ENCODE data around the gene MRPS15.

The MRPS15 gene

DNA sequence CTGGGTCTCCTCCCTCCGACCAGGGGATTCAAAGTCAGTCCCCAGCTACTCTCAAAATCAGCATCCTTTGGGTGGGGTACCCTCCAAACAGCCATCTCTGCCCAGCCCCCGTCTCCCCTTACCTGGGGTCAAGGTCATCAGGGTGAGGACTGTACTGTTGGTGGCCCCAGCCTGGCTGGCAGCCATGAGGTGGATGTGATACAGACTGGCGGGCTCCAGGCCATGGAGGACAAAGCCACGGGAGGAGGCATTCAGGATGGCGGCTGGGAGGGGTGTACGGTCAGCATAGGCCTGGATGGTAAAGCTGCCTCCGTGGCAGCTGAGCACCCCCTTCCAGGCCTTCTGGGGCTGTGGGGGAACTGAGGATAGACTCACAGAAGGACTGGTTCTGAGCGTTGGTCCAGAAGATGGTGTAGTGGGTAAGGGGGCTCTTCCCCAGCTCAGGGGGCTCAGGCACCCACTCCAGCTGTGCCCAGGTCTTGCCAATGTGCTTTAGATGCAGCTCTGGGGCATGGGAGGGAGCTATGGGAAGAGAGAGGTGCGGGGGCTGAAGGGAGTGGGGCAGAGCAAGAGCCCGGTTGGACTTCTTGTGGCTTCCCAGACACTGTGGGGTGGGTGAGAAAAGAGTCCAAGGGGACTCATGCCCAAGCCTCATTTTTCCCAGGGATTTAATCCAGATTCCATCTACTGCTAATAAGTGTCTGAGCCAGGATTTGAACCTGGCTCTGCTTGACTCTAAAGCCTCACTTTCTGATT lies 3.7 kb upstream of the MRPS15 start:
- H3K27ac ChIP-seq (ENCODE audit: low read length), result no peak overlapping the region
- H3K36me3 ChIP-seq (ENCODE audit: control insufficient read depth in 1 of 2, insufficient read depth in 2 of 2, low read length in 2 of 2), result no peaks in the 10 kb centered on the region
- no peak overlapping the region for H3K4me3 ChIP-seq (ENCODE audit: low read depth in 1 of 2, low read length in 2 of 2)
- H3K9me3 ChIP-seq (ENCODE audit: control insufficient read depth in 1 of 2, low read length in 2 of 2), result no peaks in the 10 kb centered on the region
- no peaks in the 10 kb centered on the region for H3K27me3 ChIP-seq (ENCODE audit: low read depth, low read length)
- peaks cover 7 to 11% of the 10 kb centered on the region in 2 donors for H3K4me1 ChIP-seq (ENCODE audit: control insufficient read depth in 1 of 2, insufficient read depth in 2 of 2, low read length in 2 of 2)

DNA sequence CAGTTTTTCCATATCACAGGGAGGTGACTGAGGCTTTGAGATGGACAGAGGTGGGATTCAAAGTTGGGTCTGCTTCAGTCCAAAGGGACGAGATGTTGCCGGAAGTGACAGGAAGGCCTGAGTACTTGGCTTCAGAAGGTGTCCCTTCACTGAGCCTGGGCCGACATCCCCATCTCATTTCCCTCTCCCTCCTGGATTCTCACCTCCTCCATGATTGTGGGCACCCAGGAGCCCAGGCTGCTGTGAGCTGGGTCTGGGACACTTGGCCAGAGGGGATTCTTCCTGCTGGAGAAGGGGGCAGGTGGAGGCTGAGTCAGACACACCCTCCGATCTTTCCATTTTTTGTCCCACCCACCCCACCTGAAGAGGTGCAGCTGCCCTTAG lies 2.8 kb upstream of the MRPS15 start:
- no peak overlapping the region for H3K4me3 ChIP-seq (ENCODE audit: low read depth in 1 of 2, low read length in 2 of 2)
- H3K9me3 ChIP-seq (ENCODE audit: control insufficient read depth in 1 of 2, low read length in 2 of 2), result no peaks in the 10 kb centered on the region
- H3K4me1 ChIP-seq (ENCODE audit: control insufficient read depth in 1 of 2, insufficient read depth in 2 of 2, low read length in 2 of 2), result peaks cover 7 to 18% of the 10 kb centered on the region in 2 donors
- H3K27ac ChIP-seq (ENCODE audit: low read length), result no peak overlapping the region
- no peaks in the 10 kb centered on the region for H3K27me3 ChIP-seq (ENCODE audit: low read depth, low read length)
- peaks cover 2 to 4% of the 10 kb centered on the region in 2 donors for H3K36me3 ChIP-seq (ENCODE audit: control insufficient read depth in 1 of 2, insufficient read depth in 2 of 2, low read length in 2 of 2)

DNA sequence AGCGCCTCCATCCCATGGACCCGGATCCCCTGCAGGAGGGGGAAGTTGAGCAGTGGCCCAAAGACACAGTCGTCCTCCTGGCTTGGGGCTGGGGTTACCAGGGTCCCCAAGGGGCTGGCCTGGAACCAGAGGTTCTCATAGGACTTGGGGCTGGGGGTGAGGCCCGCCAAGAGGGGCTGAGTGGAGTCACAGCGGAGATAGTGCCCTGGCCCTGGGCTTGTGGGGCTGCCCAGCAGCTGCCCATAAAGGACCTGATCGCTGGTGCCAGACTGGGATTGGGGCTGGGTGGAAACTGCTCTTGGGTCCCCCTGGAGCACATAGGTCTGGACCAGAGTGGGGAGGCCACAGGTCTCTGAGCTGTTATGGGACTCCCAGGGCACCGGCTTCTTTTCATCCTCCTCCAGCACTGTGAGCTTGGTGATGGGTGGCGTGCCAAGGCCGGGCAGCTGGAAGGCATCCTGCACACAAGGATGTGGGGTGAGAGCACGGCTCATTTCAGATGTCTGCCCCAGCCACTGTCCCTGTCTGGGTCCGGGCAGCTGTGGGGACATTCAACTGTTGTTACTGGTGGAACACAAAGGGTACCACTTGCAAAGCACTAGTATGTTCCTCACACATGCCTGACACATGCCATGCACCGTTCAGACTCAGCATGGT lies 2.3 kb upstream of the MRPS15 start:
- peaks cover 7 to 8% of the 10 kb centered on the region in 2 donors for H3K36me3 ChIP-seq (ENCODE audit: control insufficient read depth in 1 of 2, insufficient read depth in 2 of 2, low read length in 2 of 2)

DNA sequence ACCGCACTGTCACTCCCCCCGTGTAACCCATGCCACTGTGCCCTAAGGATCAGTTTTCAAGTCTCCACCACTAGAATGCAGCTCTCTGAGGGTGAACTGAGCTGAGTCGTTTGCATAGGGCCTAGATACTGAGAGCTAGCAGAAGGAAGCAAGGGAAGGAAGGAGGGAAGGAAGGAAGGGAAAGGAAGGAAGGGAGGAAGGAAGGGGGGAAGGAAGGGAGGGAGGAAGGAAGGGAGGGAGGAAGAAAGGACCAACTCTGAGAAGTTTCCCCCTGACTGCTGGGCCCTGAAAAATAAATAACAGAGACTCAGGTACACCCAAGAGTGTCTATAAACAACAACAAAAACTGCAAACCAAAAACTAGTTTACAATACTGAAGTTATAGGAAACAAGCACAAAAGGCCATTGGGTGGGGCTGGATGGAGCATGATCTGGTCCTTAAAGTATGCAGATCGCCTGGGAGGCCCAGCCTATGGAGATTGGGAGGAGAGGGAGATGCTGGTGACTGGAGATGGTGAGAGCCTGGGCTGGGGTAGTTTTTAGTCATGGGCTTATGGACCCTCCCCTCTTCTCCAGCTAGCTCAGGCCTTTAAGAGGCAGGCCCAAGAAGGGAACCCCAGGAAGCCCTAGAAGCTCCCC lies 1.7 kb upstream of the MRPS15 start:
- Histone ChIP-seq H3K27me3 (ENCODE audit: low read depth, low read length) (no peaks in the 10 kb centered on the region), H3K4me3 (ENCODE audit: low read depth in 1 of 2, low read length in 2 of 2) (no peak overlapping the region), H3K4me1 (ENCODE audit: control insufficient read depth in 1 of 2, insufficient read depth in 2 of 2, low read length in 2 of 2) (peaks cover 7 to 23% of the 10 kb centered on the region in 2 donors), H3K27ac (ENCODE audit: low read length) (no peak overlapping the region), H3K36me3 (ENCODE audit: control insufficient read depth in 1 of 2, insufficient read depth in 2 of 2, low read length in 2 of 2) (peaks cover 13 to 14% of the 10 kb centered on the region in 2 donors), H3K9me3 (ENCODE audit: control insufficient read depth in 1 of 2, low read length in 2 of 2) (no peaks in the 10 kb centered on the region)

More for the DNA sequence above, 2.3 kb upstream of the MRPS15 start:
- Histone ChIP-seq H3K9me3 (ENCODE audit: control insufficient read depth in 1 of 2, low read length in 2 of 2) (no peaks in the 10 kb centered on the region), H3K27ac (ENCODE audit: low read length) (no peak overlapping the region), H3K4me1 (ENCODE audit: control insufficient read depth in 1 of 2, insufficient read depth in 2 of 2, low read length in 2 of 2) (peaks cover 7 to 23% of the 10 kb centered on the region in 2 donors), H3K27me3 (ENCODE audit: low read depth, low read length) (no peaks in the 10 kb centered on the region), H3K4me3 (ENCODE audit: low read depth in 1 of 2, low read length in 2 of 2) (no peak overlapping the region)

DNA sequence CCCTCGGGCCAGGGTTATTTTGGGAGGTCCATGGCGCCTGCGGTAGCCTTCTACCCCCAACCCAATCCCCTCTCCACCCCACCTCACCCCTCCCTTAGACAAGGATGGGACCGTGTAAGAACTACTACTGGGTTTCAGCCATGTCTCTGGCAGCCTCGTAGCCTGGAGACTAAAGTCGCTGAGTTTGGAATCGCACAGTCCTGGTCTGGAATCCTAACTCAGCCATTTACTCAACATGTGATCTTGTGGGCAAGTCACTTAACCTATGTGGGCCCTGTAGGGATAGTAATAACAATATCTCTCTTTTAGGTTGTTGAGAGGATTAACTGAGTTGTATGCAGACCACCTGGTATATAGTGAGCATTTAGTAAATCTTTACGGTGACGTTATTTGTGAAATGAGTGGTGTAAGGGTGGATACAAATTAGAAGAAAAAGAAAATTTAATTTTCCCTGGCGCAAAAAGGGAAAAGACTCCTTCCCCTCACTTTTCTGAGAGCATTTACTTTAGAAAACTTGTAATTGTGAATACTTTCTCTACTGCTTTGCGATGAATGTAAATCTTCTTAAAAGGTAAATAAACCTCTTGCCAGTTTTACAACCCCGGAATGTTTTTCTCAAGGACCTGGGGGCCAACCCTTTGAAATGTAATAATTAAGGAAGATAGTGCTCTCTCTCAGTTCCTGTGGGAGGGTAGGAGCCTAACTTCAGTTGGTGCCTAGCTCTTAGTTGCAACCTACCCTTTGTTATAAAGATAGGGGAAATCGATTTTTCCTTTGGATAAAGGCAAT lies 615 bp upstream of the MRPS15 start:
- Histone ChIP-seq H3K27ac (ENCODE audit: low read length) (peak overlapping the region; percentile 94), H3K36me3 (ENCODE audit: control insufficient read depth in 1 of 2, insufficient read depth in 2 of 2, low read length in 2 of 2) (peaks cover 20 to 25% of the 10 kb centered on the region in 2 donors), H3K9me3 (ENCODE audit: control insufficient read depth in 1 of 2, low read length in 2 of 2) (no peaks in the 10 kb centered on the region), H3K4me3 (ENCODE audit: low read depth in 1 of 2, low read length in 2 of 2) (peak overlapping the region; percentile 98 to 99), H3K27me3 (ENCODE audit: low read depth, low read length) (no peaks in the 10 kb centered on the region), H3K4me1 (ENCODE audit: control insufficient read depth in 1 of 2, insufficient read depth in 2 of 2, low read length in 2 of 2) (peaks cover 7 to 23% of the 10 kb centered on the region in 2 donors)

DNA sequence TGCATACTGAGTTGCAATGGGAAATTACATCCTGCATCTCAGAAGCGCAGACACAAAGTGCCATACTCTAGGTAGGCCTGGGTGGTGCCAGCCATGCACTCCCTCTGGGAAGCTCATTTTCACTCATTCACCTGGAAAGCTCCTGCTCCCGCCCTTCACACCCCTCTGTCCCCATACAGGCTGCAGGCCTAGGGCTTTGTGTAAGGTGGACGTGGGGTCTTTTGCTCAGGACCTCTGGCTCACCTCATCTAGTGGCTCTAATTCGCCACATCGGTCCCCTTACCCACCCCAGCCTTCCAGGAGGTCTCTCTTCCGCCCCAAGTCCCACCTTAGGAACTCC lies 751 bp downstream of the MRPS15 start:
- Histone ChIP-seq H3K27ac (ENCODE audit: low read length) (peak overlapping the region; percentile 94), H3K4me3 (ENCODE audit: low read depth in 1 of 2, low read length in 2 of 2) (peak overlapping the region; percentile 98 to 99), H3K27me3 (ENCODE audit: low read depth, low read length) (no peaks in the 10 kb centered on the region), H3K4me1 (ENCODE audit: control insufficient read depth in 1 of 2, insufficient read depth in 2 of 2, low read length in 2 of 2) (peaks cover 7 to 23% of the 10 kb centered on the region in 2 donors), H3K9me3 (ENCODE audit: control insufficient read depth in 1 of 2, low read length in 2 of 2) (no peaks in the 10 kb centered on the region), H3K36me3 (ENCODE audit: control insufficient read depth in 1 of 2, insufficient read depth in 2 of 2, low read length in 2 of 2) (peaks cover 31 to 37% of the 10 kb centered on the region in 2 donors)

DNA sequence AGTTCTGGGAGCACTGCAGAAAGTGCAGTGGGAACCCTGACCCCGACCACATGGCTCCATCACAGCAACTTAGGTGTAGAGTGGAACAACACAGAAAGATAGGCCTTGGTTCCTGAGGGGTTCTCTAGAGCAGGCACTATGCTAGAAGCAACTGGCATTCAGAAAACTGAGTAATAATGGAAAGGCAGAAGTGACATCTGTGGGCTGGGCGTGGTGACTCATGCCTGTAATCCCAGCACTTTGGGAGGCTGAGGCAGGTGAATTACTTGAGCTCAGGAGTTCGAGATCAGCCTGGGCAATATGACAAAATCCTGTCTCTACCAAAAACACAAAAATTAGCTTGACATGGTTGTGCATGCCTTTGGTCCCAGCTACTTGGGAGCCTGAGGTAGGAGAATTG lies 5.3 kb downstream of the MRPS15 start:
- H3K27ac ChIP-seq (ENCODE audit: low read length), result no peak overlapping the region
- H3K27me3 ChIP-seq (ENCODE audit: low read depth, low read length), result no peaks in the 10 kb centered on the region
- H3K9me3 ChIP-seq (ENCODE audit: control insufficient read depth in 1 of 2, low read length in 2 of 2), result no peaks in the 10 kb centered on the region
- peaks cover 58 to 69% of the 10 kb centered on the region in 2 donors for H3K36me3 ChIP-seq (ENCODE audit: control insufficient read depth in 1 of 2, insufficient read depth in 2 of 2, low read length in 2 of 2)
- peaks cover 0 to 22% of the 10 kb centered on the region in 2 donors for H3K4me1 ChIP-seq (ENCODE audit: control insufficient read depth in 1 of 2, insufficient read depth in 2 of 2, low read length in 2 of 2)
- no peak overlapping the region for H3K4me3 ChIP-seq (ENCODE audit: low read depth in 1 of 2, low read length in 2 of 2)

DNA sequence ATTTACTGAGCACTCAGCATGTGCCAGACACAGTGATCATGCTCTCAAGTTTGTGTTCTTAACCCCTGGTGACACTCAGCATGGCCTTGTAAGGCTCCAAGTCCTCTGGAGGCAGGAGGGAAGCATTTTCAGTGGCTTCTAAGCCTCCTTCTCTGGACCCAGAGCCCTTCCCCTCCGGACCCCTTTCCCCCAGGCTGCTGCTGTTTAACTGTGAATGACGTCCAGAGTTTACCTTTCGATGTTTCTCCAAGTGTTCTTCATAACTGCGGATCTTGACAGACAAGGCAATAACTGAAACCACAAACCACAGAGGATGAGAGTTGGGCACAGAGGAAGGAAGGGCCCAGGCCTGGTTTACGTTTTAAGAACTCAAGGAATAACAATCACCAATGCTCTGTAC lies 6.5 kb downstream of the MRPS15 start:
- no peaks in the 10 kb centered on the region for H3K27me3 ChIP-seq (ENCODE audit: low read depth, low read length)
- H3K27ac ChIP-seq (ENCODE audit: low read length), result no peak overlapping the region
- no peaks in the 10 kb centered on the region for H3K9me3 ChIP-seq (ENCODE audit: control insufficient read depth in 1 of 2, low read length in 2 of 2)
- peaks cover 58 to 69% of the 10 kb centered on the region in 2 donors for H3K36me3 ChIP-seq (ENCODE audit: control insufficient read depth in 1 of 2, insufficient read depth in 2 of 2, low read length in 2 of 2)
- no peak overlapping the region for H3K4me3 ChIP-seq (ENCODE audit: low read depth in 1 of 2, low read length in 2 of 2)
- H3K4me1 ChIP-seq (ENCODE audit: control insufficient read depth in 1 of 2, insufficient read depth in 2 of 2, low read length in 2 of 2), result peaks cover 0 to 10% of the 10 kb centered on the region in 2 donors

DNA sequence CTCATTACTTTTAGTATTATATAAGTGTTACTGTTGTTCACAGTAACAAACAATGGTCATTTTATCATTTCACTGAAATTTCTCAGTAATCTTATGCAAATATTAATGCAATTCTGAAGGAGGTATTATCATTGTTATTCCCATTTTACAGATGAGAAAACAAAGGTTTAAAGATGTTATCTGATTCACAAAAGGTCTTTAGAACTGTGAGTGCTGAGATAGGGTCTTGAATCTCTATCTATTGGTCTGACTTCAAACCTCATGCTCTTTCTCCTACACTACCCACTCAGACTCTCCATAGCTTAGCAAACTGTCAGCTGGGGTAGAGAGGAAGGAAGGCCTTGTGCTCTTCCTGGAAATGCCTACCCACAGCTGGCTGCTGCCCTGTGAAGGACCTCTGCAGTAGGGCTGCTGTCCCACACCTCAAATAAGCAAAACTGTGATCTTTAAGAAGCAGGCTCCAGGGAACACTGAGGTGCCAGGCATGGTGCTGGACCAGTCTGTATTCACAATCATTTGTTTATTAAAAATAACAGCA lies 7.7 kb downstream of the MRPS15 start:
- Histone ChIP-seq H3K4me3 (ENCODE audit: low read depth in 1 of 2, low read length in 2 of 2) (no peak overlapping the region), H3K27me3 (ENCODE audit: low read depth, low read length) (no peaks in the 10 kb centered on the region), H3K27ac (ENCODE audit: low read length) (no peak overlapping the region), H3K36me3 (ENCODE audit: control insufficient read depth in 1 of 2, insufficient read depth in 2 of 2, low read length in 2 of 2) (peaks cover 52 to 61% of the 10 kb centered on the region in 2 donors), H3K9me3 (ENCODE audit: control insufficient read depth in 1 of 2, low read length in 2 of 2) (no peaks in the 10 kb centered on the region), H3K4me1 (ENCODE audit: control insufficient read depth in 1 of 2, insufficient read depth in 2 of 2, low read length in 2 of 2) (no peaks in the 10 kb centered on the region)

DNA sequence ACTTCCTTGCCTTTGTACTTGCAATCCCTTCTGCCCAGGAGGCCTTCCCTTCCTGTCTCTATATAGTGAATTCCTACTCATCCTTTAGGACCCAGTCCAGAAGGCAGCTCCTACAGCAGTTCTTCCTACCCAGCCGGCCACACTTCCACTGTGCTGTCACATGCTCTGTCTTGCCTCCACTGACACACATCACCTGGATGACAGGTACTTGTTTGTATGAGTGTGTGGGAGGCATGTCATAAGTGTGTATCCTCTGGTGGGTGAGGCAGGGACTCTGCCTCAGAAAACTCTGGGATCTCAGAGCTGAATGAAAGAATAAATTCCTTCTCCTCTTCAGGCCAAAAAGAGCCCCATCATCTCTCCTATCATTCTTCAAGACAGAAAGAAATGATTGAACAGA lies 8.8 kb downstream of the MRPS15 start:
- no peaks in the 10 kb centered on the region for H3K27me3 ChIP-seq (ENCODE audit: low read depth, low read length)
- H3K4me3 ChIP-seq (ENCODE audit: low read depth in 1 of 2, low read length in 2 of 2), result no peak overlapping the region
- peaks cover 41 to 50% of the 10 kb centered on the region in 2 donors for H3K36me3 ChIP-seq (ENCODE audit: control insufficient read depth in 1 of 2, insufficient read depth in 2 of 2, low read length in 2 of 2)
- no peak overlapping the region for H3K27ac ChIP-seq (ENCODE audit: low read length)
- no peaks in the 10 kb centered on the region for H3K9me3 ChIP-seq (ENCODE audit: control insufficient read depth in 1 of 2, low read length in 2 of 2)
- no peaks in the 10 kb centered on the region for H3K4me1 ChIP-seq (ENCODE audit: control insufficient read depth in 1 of 2, insufficient read depth in 2 of 2, low read length in 2 of 2)

All from muscle layer of duodenum (tissue), 2 donors.